ENCODE data around the gene EEF1AKMT1.

The EEF1AKMT1 gene

GRCh38 chr13:20717581-20718542 is 55.9 kb downstream of the EEF1AKMT1 start:
- DNase-seq, result no peak

GRCh38 chr13:20716951-20717350 is 56.8 kb downstream of the EEF1AKMT1 start:
- peak; percentile 25 for DNase-seq

GRCh38 chr13:20715330-20715712 is 58.4 kb downstream of the EEF1AKMT1 start:
- DNase-seq, result no peak

GRCh38 chr13:20714563-20715329 is 59.0 kb downstream of the EEF1AKMT1 start:
- no peak for DNase-seq

GRCh38 chr13:20714161-20714560 is 59.6 kb downstream of the EEF1AKMT1 start:
- no peak for DNase-seq

- no peak for DNase-seq
Observed at GRCh38 chr13:20713751-20714150, 60.0 kb downstream of the EEF1AKMT1 start.

- DNase-seq, result peak; percentile 30
Observed at GRCh38 chr13:20713014-20713376, 60.8 kb downstream of the EEF1AKMT1 start.

- DNase-seq, result no peak
Observed at GRCh38 chr13:20711301-20712044, 62.3 kb downstream of the EEF1AKMT1 start.

- no peak for DNase-seq
Observed at GRCh38 chr13:20709782-20710181, 64.0 kb downstream of the EEF1AKMT1 start.

GRCh38 chr13:20709369-20709768 is 64.4 kb downstream of the EEF1AKMT1 start:
- DNase-seq, result no peak

GRCh38 chr13:20708216-20708615 is 65.5 kb downstream of the EEF1AKMT1 start:
- no peak for DNase-seq

- DNase-seq, result no peak
Observed at GRCh38 chr13:20706661-20707060, 67.1 kb downstream of the EEF1AKMT1 start.

- no peak for DNase-seq
Observed at GRCh38 chr13:20704459-20705069, 69.2 kb downstream of the EEF1AKMT1 start.

GRCh38 chr13:20703780-20704458 is 69.8 kb downstream of the EEF1AKMT1 start:
- DNase-seq, result peak; percentile 87

- DNase-seq, result peak; percentile 34
Observed at GRCh38 chr13:20702915-20703779, 70.6 kb downstream of the EEF1AKMT1 start, which contains the start of gene IL17D. IL17D (plus strand) TSS chr13:20703699; CDS start chr13:20704002, 303 bp downstream.

- no peak for DNase-seq
Observed at GRCh38 chr13:20702530-20702914, 71.2 kb downstream of the EEF1AKMT1 start.

GRCh38 chr13:20701461-20701860 is 72.3 kb downstream of the EEF1AKMT1 start:
- DNase-seq, result no peak

- no peak for DNase-seq
Observed at GRCh38 chr13:20700288-20700687, 73.5 kb downstream of the EEF1AKMT1 start.

- DNase-seq, result no peak
Observed at GRCh38 chr13:20699715-20700114, 74.0 kb downstream of the EEF1AKMT1 start.

GRCh38 chr13:20696073-20696472 is 77.7 kb downstream of the EEF1AKMT1 start:
- DNase-seq, result no peak

- no peak for DNase-seq
Observed at GRCh38 chr13:20691616-20692015, 82.1 kb downstream of the EEF1AKMT1 start.

Measured in NCI-H69 (cell line).